ENCODE results near the gene PLXNA1.

The PLXNA1 gene

GRCh38 chr3:126937533-126937932, 45.4 kb upstream of the PLXNA1 start:
- no peak for DNase-seq (ENCODE audit: low read depth)
- no peak for TF ChIP-seq MAX (IDR thresholded peaks at IDR 0.05; ENCODE audit: low read depth, low read length)
- no peak for TF ChIP-seq MYC (IDR thresholded peaks at IDR 0.05; ENCODE audit: low read depth, low read length)
- no peak for TF ChIP-seq POLR2A (IDR thresholded peaks at IDR 0.05; ENCODE audit: extremely low read depth, insufficient read length)
- TF ChIP-seq CTCF (IDR thresholded peaks at IDR 0.05; ENCODE audit: low read depth, low read length) = no peak
- no peak overlapping the region for H3K4me3 ChIP-seq (ENCODE audit: low read depth, low read length)

GRCh38 chr3:126937973-126938372, 44.9 kb upstream of the PLXNA1 start:
- no peak for DNase-seq (ENCODE audit: low read depth)
- no peak for TF ChIP-seq CTCF (IDR thresholded peaks at IDR 0.05; ENCODE audit: low read depth, low read length)
- no peak for TF ChIP-seq MYC (IDR thresholded peaks at IDR 0.05; ENCODE audit: low read depth, low read length)
- TF ChIP-seq MAX (IDR thresholded peaks at IDR 0.05; ENCODE audit: low read depth, low read length) = no peak
- TF ChIP-seq POLR2A (IDR thresholded peaks at IDR 0.05; ENCODE audit: extremely low read depth, insufficient read length) = no peak
- H3K4me3 ChIP-seq (ENCODE audit: low read depth, low read length) = no peak overlapping the region

GRCh38 chr3:126938520-126939337, 44.2 kb upstream of the PLXNA1 start:
- DNase-seq (ENCODE audit: low read depth) = no peak
- no peak overlapping the region for H3K4me3 ChIP-seq (ENCODE audit: low read depth, low read length)
- TF ChIP-seq MAX (IDR thresholded peaks at IDR 0.05; ENCODE audit: low read depth, low read length) = no peak
- no peak for TF ChIP-seq CTCF (IDR thresholded peaks at IDR 0.05; ENCODE audit: low read depth, low read length)

- TF ChIP-seq MAX (IDR thresholded peaks at IDR 0.05; ENCODE audit: low read depth, low read length) = no peak
- TF ChIP-seq MYC (IDR thresholded peaks at IDR 0.05; ENCODE audit: low read depth, low read length) = no peak
- no peak for TF ChIP-seq CTCF (IDR thresholded peaks at IDR 0.05; ENCODE audit: low read depth, low read length)
- TF ChIP-seq POLR2A (IDR thresholded peaks at IDR 0.05; ENCODE audit: extremely low read depth, insufficient read length) = no peak
- DNase-seq (ENCODE audit: low read depth) = no peak
- no peak overlapping the region for H3K4me3 ChIP-seq (ENCODE audit: low read depth, low read length)
Measured at GRCh38 chr3:126939338-126939718, 43.6 kb upstream of the PLXNA1 start.

GRCh38 chr3:126939733-126940132, 43.2 kb upstream of the PLXNA1 start:
- no peak overlapping the region for H3K4me3 ChIP-seq (ENCODE audit: low read depth, low read length)
- TF ChIP-seq MYC (IDR thresholded peaks at IDR 0.05; ENCODE audit: low read depth, low read length) (no peak), MAX (IDR thresholded peaks at IDR 0.05; ENCODE audit: low read depth, low read length) (no peak), POLR2A (IDR thresholded peaks at IDR 0.05; ENCODE audit: extremely low read depth, insufficient read length) (no peak), CTCF (IDR thresholded peaks at IDR 0.05; ENCODE audit: low read depth, low read length) (no peak)
- DNase-seq (ENCODE audit: low read depth) = no peak
